IMR-90 (cell line): ENCODE data around the gene TMEM233. TPM values are rescaled to one million over a fixed set of nuclear protein-coding genes. Genes with fewer than 3 reads are reported as not detected.

Source experiments
- ATAC-seq: fragments of 200-7000 bp; cut with Tn5 transposase; 2 replicates; pipeline ENCODE4 v1.9.1; 2020; ENCODE audit warnings: low read depth, mild to moderate bottlenecking, moderate library complexity
- BruUV-seq: library from RNA; stranded (reverse); fragments of 400-500 nt; replicated peaks from 2 replicates; lab custom pipeline; 2021; lab: Mats Ljungman, UMichigan
- CTCF ChIA-PET: fragments of 300-600 bp; formaldehyde crosslinking; extraction: SDS; loops from one replicate; lab custom pipeline; 2021; ENCODE audit warnings: antibody characterized with exemption; lab: Yijun Ruan, JAX
- POLR2A ChIA-PET: fragments of 300-600 bp; sonication (Branson Sonifier 250); formaldehyde crosslinking; loops from one replicate; lab custom pipeline; 2022; ENCODE audit warnings: antibody characterized with exemption; ENCODE audit not compliant: unreplicated experiment; lab: Charles Lee
- DNase-seq: peaks from one replicate; pipeline ENCODE4 v3.0.0; 2013
- H2AFZ ChIP-seq: replicated peaks from 2 replicates; pipeline ENCODE3; 2013; ENCODE audit warnings: low read length, mild to moderate bottlenecking; ENCODE audit not compliant: poor library complexity
- H2AK5ac ChIP-seq: 2 replicates; pipeline ENCODE4 v1.6.1; 2013; ENCODE audit warnings: low read depth, low read length, inconsistent platforms
- H2AK9ac ChIP-seq: replicated peaks from 2 replicates; pipeline ENCODE3; 2013; ENCODE audit warnings: mild to moderate bottlenecking, low read depth, low read length, moderate library complexity; ENCODE audit not compliant: poor library complexity
- H2BK120ac ChIP-seq: 2 replicates; pipeline ENCODE4 v1.6.1; 2013; ENCODE audit warnings: low read depth, low read length, inconsistent platforms
- H2BK15ac ChIP-seq: 3 replicates; pipeline ENCODE4 v1.6.1; 2013; ENCODE audit warnings: low read depth, low read length, inconsistent platforms
- H2BK20ac ChIP-seq: 2 replicates; pipeline ENCODE4 v1.6.1; 2013; ENCODE audit warnings: low read depth, mild to moderate bottlenecking, inconsistent platforms, low read length, moderate library complexity
- H2BK5ac ChIP-seq: 2 replicates; pipeline ENCODE4 v1.6.1; 2013; ENCODE audit warnings: mild to moderate bottlenecking, low read depth, low read length, inconsistent platforms; ENCODE audit not compliant: poor library complexity, severe bottlenecking
- H3K14ac ChIP-seq: replicated peaks from 2 replicates; pipeline ENCODE4 v1.6.1; 2013; ENCODE audit warnings: low read depth, low read length, inconsistent platforms
- H3K18ac ChIP-seq: 2 replicates; pipeline ENCODE4 v1.6.1; 2013; ENCODE audit warnings: low read depth, low read length, control low read depth
- H3K23ac ChIP-seq: 2 replicates; pipeline ENCODE4 v1.6.1; 2013; ENCODE audit warnings: low read depth, low read length, inconsistent platforms
- H3K27ac ChIP-seq: 2 replicates; pipeline ENCODE4 v1.5.1; 2013; ENCODE audit warnings: mild to moderate bottlenecking, control low read depth, low read length; ENCODE audit not compliant: insufficient read depth
- H3K27me3 ChIP-seq: 2 replicates; pipeline ENCODE4 v1.6.1; 2013; ENCODE audit warnings: low read length; ENCODE audit not compliant: control insufficient read depth, insufficient read depth
- H3K36me3 ChIP-seq: 2 replicates; pipeline ENCODE4 v1.6.1; 2013; ENCODE audit warnings: low read length, mixed read lengths; ENCODE audit not compliant: control insufficient read depth, insufficient read depth
- H3K4ac ChIP-seq: 2 replicates; pipeline ENCODE4 v1.6.1; 2013; ENCODE audit warnings: low read depth, low read length, inconsistent platforms
- H3K4me1 ChIP-seq: 2 replicates; pipeline ENCODE4 v1.6.1; 2013; ENCODE audit warnings: low read length, mixed read lengths; ENCODE audit not compliant: control insufficient read depth, insufficient read depth
- H3K4me2 ChIP-seq: 2 replicates; pipeline ENCODE4 v1.6.1; 2013; ENCODE audit warnings: low read depth, mild to moderate bottlenecking, control low read depth, low read length, moderate library complexity
- H3K4me3 ChIP-seq: 2 replicates; pipeline ENCODE4 v1.5.1; 2013; ENCODE audit warnings: low read depth, mild to moderate bottlenecking, control low read depth, low read length, moderate library complexity; ENCODE audit not compliant: insufficient read depth
- H3K56ac ChIP-seq: 2 replicates; pipeline ENCODE4 v1.6.1; 2013; ENCODE audit warnings: low read length, inconsistent platforms; ENCODE audit not compliant: insufficient read depth; ENCODE audit errors: extremely low read depth
- H3K79me1 ChIP-seq, 2 experiments: 2 replicates each; pipeline ENCODE4 v1.6.1; 2013; ENCODE audit warnings: low read length in 2 of 2, inconsistent platforms in 1 of 2, low read depth in 1 of 2
- H3K9ac ChIP-seq: 2 replicates; pipeline ENCODE4 v1.6.1; 2013; ENCODE audit warnings: low read depth, low read length, control low read depth
- H3K9me1 ChIP-seq: 2 replicates; pipeline ENCODE4 v1.6.1; 2013; ENCODE audit warnings: low read length, inconsistent platforms; ENCODE audit not compliant: insufficient read depth
- H3K9me3 ChIP-seq: 2 replicates; pipeline ENCODE4 v1.6.1; 2013; ENCODE audit warnings: low read length; ENCODE audit not compliant: control insufficient read depth, insufficient read depth
- H4K20me1 ChIP-seq: 2 replicates; pipeline ENCODE4 v1.6.1; 2013; ENCODE audit warnings: low read length, inconsistent platforms; ENCODE audit not compliant: insufficient read depth
- H4K5ac ChIP-seq: 2 replicates; pipeline ENCODE4 v1.6.1; 2013; ENCODE audit warnings: mild to moderate bottlenecking, low read depth, low read length, control low read depth
- H4K8ac ChIP-seq, 2 experiments: 2 replicates each; pipeline ENCODE4 v1.6.1; 2013; ENCODE audit warnings: low read depth in 2 of 2, low read length in 2 of 2, control low read depth in 1 of 2, inconsistent platforms in 1 of 2
- H4K91ac ChIP-seq: 2 replicates; pipeline ENCODE4 v1.6.1; 2013; ENCODE audit warnings: low read depth, low read length, inconsistent platforms; ENCODE audit not compliant: insufficient read depth
- BHLHE40 ChIP-seq: fragments of 150-350 bp; IDR thresholded peaks from 2 replicates; pipeline ENCODE4 v1.6.1; 2016; ENCODE audit warnings: mild to moderate bottlenecking, low read depth, low read length
- CTCF ChIP-seq: conservative IDR thresholded peaks from 2 replicates; pipeline ENCODE4 v1.5.1; 2012; ENCODE audit warnings: mild to moderate bottlenecking, low read depth, low read length, improper control_type of control experiment
- FOS ChIP-seq: fragments of 150-350 bp; IDR thresholded peaks from 2 replicates; pipeline ENCODE4 v1.6.1; 2016; ENCODE audit warnings: low read depth, low read length
- MAFK ChIP-seq: IDR thresholded peaks from 2 replicates; pipeline ENCODE4 v1.6.1; 2012; ENCODE audit warnings: low read depth, low read length, improper control_type of control experiment
- MXI1 ChIP-seq: IDR thresholded peaks from 2 replicates; pipeline ENCODE4 v1.6.1; 2012; ENCODE audit warnings: low read depth, mild to moderate bottlenecking, low read length, moderate library complexity, borderline replicate concordance
- POLR2A ChIP-seq: IDR thresholded peaks from 2 replicates; pipeline ENCODE4 v1.6.1; 2012; ENCODE audit warnings: mild to moderate bottlenecking, low read depth, low read length
- WGBS, 2 experiments: methylation state at CpG; one replicate each; pipeline versions ENCODE4 v1.1.5 to v1.1.7; 2013; ENCODE audit warnings: missing lambda C conversion rate in 2 of 2; ENCODE audit not compliant: insufficient read length in 1 of 2; ENCODE audit errors: extremely low coverage in 2 of 2; 5-methylcytosine and 5-hydroxymethylcytosine counted together
- dilution Hi-C: fragments of 300-500 bp; cut with HindIII; formaldehyde crosslinking; loops from one replicate; pipeline ENCODE4 v1.14.3; 2018; ENCODE audit warnings: low sequenced_read_pairs; ENCODE audit not compliant: unreplicated experiment
- in situ Hi-C: fragments of 300-500 bp; cut with MboI; formaldehyde crosslinking; loops from 3 replicates; pipeline ENCODE4 v1.14.3; 2019; ENCODE audit warnings: low sequenced_read_pairs, inconsistent platforms, mixed read lengths
- intact Hi-C: fragments of 100-400 bp; cut with micrococcal nuclease; formaldehyde crosslinking; loops from 2 replicates; pipeline ENCODE4 v1.10.0; 2022
- polyA plus RNA-seq, 3 experiments: library from polyadenylated mRNA; depleted of rRNA; stranded (reverse); fragments of >200 nt; gene quantifications; 2 replicates each; pipeline ENCODE4 v1.2.3, GENCODE V29; 2012; ENCODE audit warnings: low replicate concordance in 1 of 3
- total RNA-seq: library from RNA; depleted of rRNA; stranded (reverse); fragments of >200 nt; gene quantifications from 2 replicates; pipeline ENCODE4 v1.2.3, GENCODE V29; 2012

TMEM233 gene
- total and polyA plus RNA-seq, 2 of the 4 experiments (the other 2 are of a cell fraction) = not detected

GRCh38 chr12:119627686-119628085 is 34.1 kb downstream of the TMEM233 start:
- CTCF ChIA-PET = no interaction called here
- Histone ChIP-seq H4K91ac (no peak overlapping the region), H4K8ac (no peak overlapping the region), H3K9me1 (no peaks in the 10 kb centered on the region), H3K14ac (no peak overlapping the region), H2BK15ac (no peak overlapping the region), H3K18ac (no peak overlapping the region), H3K79me1 (no peaks in the 10 kb centered on the region), H3K4ac (no peak overlapping the region), H2BK20ac (no peak overlapping the region), H2AFZ (no peak overlapping the region), H2BK120ac (no peak overlapping the region), H3K9me3 (no peaks in the 10 kb centered on the region), H3K23ac (no peak overlapping the region), H2AK9ac (no peak overlapping the region), H3K4me2 (no peak overlapping the region), H3K9ac (no peak overlapping the region), H2BK5ac (no peak overlapping the region), H2AK5ac (no peak overlapping the region), H3K27ac (no peak overlapping the region), H3K4me3 (no peak overlapping the region), H3K4me1 (no peaks in the 10 kb centered on the region), H4K20me1 (no peaks in the 10 kb centered on the region), H3K27me3 (no peaks in the 10 kb centered on the region), H3K36me3 (no peaks in the 10 kb centered on the region), H3K56ac (no peak overlapping the region), H4K5ac (no peak overlapping the region)
- TF ChIP-seq MXI1 = no peak
- TF ChIP-seq POLR2A = no peak
- TF ChIP-seq FOS = no peak
- TF ChIP-seq MAFK = no peak
- TF ChIP-seq CTCF = no peak
- TF ChIP-seq BHLHE40 = no peak
- BruUV-seq = no TSS peak
- ATAC-seq = no peak
- no peak for DNase-seq
- POLR2A ChIA-PET = no interaction called here
- intact Hi-C loops = no loop called here
- no CpG with 5 or more reads among the region's 6 CpGs for WGBS, 2 experiments
- dilution Hi-C loops = no loop called here
- in situ Hi-C loops = no loop called here
